H9 (cell line): ENCODE data around the gene SKP2. TPM values are rescaled to one million over a fixed set of nuclear protein-coding genes. Genes with fewer than 3 reads are reported as not detected.

ENCODE experiments used
- DNase-seq: peaks from one replicate; pipeline ENCODE4 v3.0.0-alpha.2; 2017
- H2AFZ ChIP-seq: one replicate; pipeline ENCODE4 v1.6.1; 2013; ENCODE audit warnings: mild to moderate bottlenecking, low read length, control low read depth, moderate library complexity
- H2AK5ac ChIP-seq: 2 replicates; pipeline ENCODE4 v1.6.1; 2013; ENCODE audit warnings: low read length, control low read depth, mixed read lengths; ENCODE audit not compliant: insufficient read length
- H2BK120ac ChIP-seq: one replicate; pipeline ENCODE4 v1.6.1; 2013; ENCODE audit warnings: low read depth, mild to moderate bottlenecking, low read length, control low read depth, inconsistent platforms; ENCODE audit not compliant: poor library complexity, severe bottlenecking
- H2BK12ac ChIP-seq: 2 replicates; pipeline ENCODE4 v1.6.1; 2013; ENCODE audit warnings: low read length, control low read depth, mixed read lengths, low read depth; ENCODE audit not compliant: insufficient read length
- H2BK15ac ChIP-seq: 2 replicates; pipeline ENCODE4 v1.6.1; 2013; ENCODE audit warnings: low read depth, low read length, control low read depth
- H2BK20ac ChIP-seq: one replicate; pipeline ENCODE4 v1.6.1; 2013; ENCODE audit warnings: low read depth, mild to moderate bottlenecking, low read length, control low read depth, inconsistent platforms; ENCODE audit not compliant: poor library complexity, severe bottlenecking
- H2BK5ac ChIP-seq: 2 replicates; pipeline ENCODE4 v1.6.1; 2013; ENCODE audit warnings: low read length, control low read depth, mixed read lengths; ENCODE audit not compliant: insufficient read length
- H3K14ac ChIP-seq: 2 replicates; pipeline ENCODE4 v1.6.1; 2013; ENCODE audit warnings: low read length, control low read depth; ENCODE audit not compliant: insufficient read depth
- H3K18ac ChIP-seq: 2 replicates; pipeline ENCODE4 v1.6.1; 2013; ENCODE audit warnings: low read depth, mild to moderate bottlenecking, mixed read lengths, low read length, control low read depth; ENCODE audit not compliant: insufficient read length
- H3K23ac ChIP-seq: 2 replicates; pipeline ENCODE4 v1.6.1; 2013; ENCODE audit warnings: low read length, control low read depth, mixed read lengths, low read depth; ENCODE audit not compliant: insufficient read length
- H3K23me2 ChIP-seq: 2 replicates; pipeline ENCODE4 v1.6.1; 2013; ENCODE audit warnings: low read depth, mild to moderate bottlenecking, mixed read lengths, low read length, control low read depth; ENCODE audit not compliant: insufficient read length, poor library complexity, severe bottlenecking
- H3K27ac ChIP-seq: 2 replicates; pipeline ENCODE4 v1.5.1; 2013; ENCODE audit warnings: low read length, control low read depth, mixed read lengths, low read depth; ENCODE audit not compliant: insufficient read length
- H3K27me3 ChIP-seq: 2 replicates; pipeline ENCODE4 v1.6.1; 2013; ENCODE audit warnings: low read length, control low read depth, inconsistent platforms; ENCODE audit not compliant: insufficient read depth
- H3K4ac ChIP-seq: 2 replicates; pipeline ENCODE4 v1.6.1; 2013; ENCODE audit warnings: low read depth, mild to moderate bottlenecking, control low read depth, inconsistent platforms, low read length, moderate library complexity
- H3K4me1 ChIP-seq: 2 replicates; pipeline ENCODE4 v1.6.1; 2013; ENCODE audit warnings: low read length, control low read depth, inconsistent platforms; ENCODE audit not compliant: insufficient read depth
- H3K4me2 ChIP-seq: 2 replicates; pipeline ENCODE4 v1.6.1; 2013; ENCODE audit warnings: low read length, control low read depth, mixed read lengths; ENCODE audit not compliant: insufficient read length, insufficient read depth
- H3K56ac ChIP-seq: 2 replicates; pipeline ENCODE4 v1.6.1; 2013; ENCODE audit warnings: low read depth, mild to moderate bottlenecking, mixed read lengths, low read length, control low read depth; ENCODE audit not compliant: insufficient read length
- H3K79me1 ChIP-seq: 2 replicates; pipeline ENCODE4 v1.6.1; 2013; ENCODE audit warnings: low read depth, mild to moderate bottlenecking, moderate library complexity, low read length, control low read depth, inconsistent platforms; ENCODE audit not compliant: insufficient read depth, poor library complexity, severe bottlenecking
- H3K79me2 ChIP-seq: 2 replicates; pipeline ENCODE4 v1.6.1; 2013; ENCODE audit warnings: low read length, control low read depth, inconsistent platforms; ENCODE audit not compliant: insufficient read depth
- H3K9ac ChIP-seq: 2 replicates; pipeline ENCODE4 v1.6.1; 2013; ENCODE audit warnings: low read length, control low read depth, mixed read lengths; ENCODE audit not compliant: insufficient read length; ENCODE audit errors: extremely low read depth
- H3K9me3 ChIP-seq: one replicate; pipeline ENCODE4 v1.6.1; 2013; ENCODE audit warnings: low read depth, low read length, inconsistent platforms; ENCODE audit not compliant: control insufficient read depth
- H3T11ph ChIP-seq: one replicate; pipeline ENCODE4 v1.6.1; 2013; ENCODE audit warnings: mild to moderate bottlenecking, low read length, control low read depth, inconsistent platforms
- H4K20me1 ChIP-seq: one replicate; pipeline ENCODE4 v1.6.1; 2013; ENCODE audit not compliant: control insufficient read depth, insufficient read length, insufficient read depth
- H4K5ac ChIP-seq: 2 replicates; pipeline ENCODE4 v1.6.1; 2013; ENCODE audit warnings: low read depth, mild to moderate bottlenecking, mixed read lengths, low read length, control low read depth; ENCODE audit not compliant: insufficient read length
- H4K8ac ChIP-seq: replicated peaks from 2 replicates; pipeline ENCODE4 v1.6.1; 2013; ENCODE audit warnings: low read length, control low read depth, mixed read lengths, low read depth; ENCODE audit not compliant: insufficient read length
- H4K91ac ChIP-seq: 2 replicates; pipeline ENCODE4 v1.6.1; 2013; ENCODE audit warnings: low read depth, mild to moderate bottlenecking, moderate library complexity, mixed read lengths, low read length, control low read depth; ENCODE audit not compliant: insufficient read length
- H3K27ac Mint-ChIP-seq, 3 experiments: 2 replicates in 2 of 3; 3 replicates in 1 of 3; pipeline ENCODE4 v1.8.0; 2020 to 2021; ENCODE audit warnings: mixed read lengths in 3 of 3, mild to moderate bottlenecking in 1 of 3, moderate library complexity in 1 of 3
- H3K27me3 Mint-ChIP-seq: 2 replicates; pipeline ENCODE4 v1.8.0; 2021; ENCODE audit warnings: low read depth, mild to moderate bottlenecking, moderate library complexity, mixed read lengths
- H3K36me3 Mint-ChIP-seq, 3 experiments: 2 replicates in 2 of 3; 3 replicates in 1 of 3; pipeline ENCODE4 v1.8.0; 2020 to 2021; ENCODE audit warnings: low read depth in 3 of 3, mixed read lengths in 3 of 3; ENCODE audit not compliant: insufficient read depth in 1 of 3
- H3K4me1 Mint-ChIP-seq, 2 experiments: 2 replicates each; pipeline ENCODE4 v1.8.0; 2020; ENCODE audit warnings: mixed read lengths in 2 of 2
- H3K4me3 Mint-ChIP-seq, 2 experiments: 2 replicates in 1 of 2; 3 replicates in 1 of 2; pipeline ENCODE4 v1.8.0; 2020 to 2021; ENCODE audit warnings: mild to moderate bottlenecking in 2 of 2, mixed read lengths in 2 of 2, moderate library complexity in 1 of 2
- H3K9me3 Mint-ChIP-seq, 2 experiments: 2 replicates in 1 of 2; 3 replicates in 1 of 2; pipeline ENCODE4 v1.8.0; 2020; ENCODE audit warnings: mild to moderate bottlenecking in 2 of 2, mixed read lengths in 2 of 2, moderate library complexity in 1 of 2
- CTCF ChIP-seq: fragments of 200-600 bp; sonication (generic); conservative IDR thresholded peaks from 3 replicates; pipeline ENCODE4 v1.8.0; 2021; ENCODE audit warnings: antibody characterized with exemption, mild to moderate bottlenecking
- WGBS: extraction: QIAGEN DNeasy Blood & Tissue Kit; methylation state at CpG from one replicate; pipeline ENCODE4 v1.1.7; 2013; ENCODE audit warnings: missing lambda C conversion rate, low lambda C conversion rate, mixed read lengths; ENCODE audit not compliant: insufficient read length; ENCODE audit errors: extremely low coverage; 5-methylcytosine and 5-hydroxymethylcytosine counted together
- total RNA-seq: library from RNA; stranded (reverse); gene quantifications from 2 replicates; pipeline ENCODE4 v1.2.1, GENCODE V29; 2021

SKP2 gene
- total RNA-seq, 1 experiment from 2014 or later = 103 TPM

- Histone ChIP-seq H3K4me2 (no peak overlapping the region), H2AK5ac (no peak overlapping the region), H3K79me2 (no peaks in the 10 kb centered on the region), H2BK5ac (no peak overlapping the region), H3K18ac (no peak overlapping the region), H3K9ac (no peak overlapping the region), H3K79me1 (no peaks in the 10 kb centered on the region), H4K8ac (no peak overlapping the region), H3K56ac (no peak overlapping the region), H3K4me1 (no peaks in the 10 kb centered on the region), H3K27me3 (no peaks in the 10 kb centered on the region), H2BK15ac (no peak overlapping the region), H3K27ac (no peak overlapping the region), H3K4ac (no peak overlapping the region), H3T11ph (no peak overlapping the region), H3K9me3 (no peaks in the 10 kb centered on the region), H3K14ac (no peak overlapping the region), H2BK120ac (no peak overlapping the region), H2BK12ac (no peak overlapping the region), H4K5ac (no peak overlapping the region), H3K23ac (no peak overlapping the region), H3K23me2 (no peaks in the 10 kb centered on the region), H2BK20ac (no peak overlapping the region), H2AFZ (no peak overlapping the region), H4K20me1 (no peaks in the 10 kb centered on the region), H4K91ac (no peak overlapping the region)
- WGBS = no CpG with 5 or more reads among the region's 1 CpG
- Mint-ChIP-seq H3K27ac (peak overlapping the region in 2 of 3 experiments; percentile 0 to 10; a peak in 4 of 7 replicates), H3K27me3 (no peaks in the 10 kb centered on the region), H3K36me3 (no peaks in the 10 kb centered on the region), H3K4me3 (no peak overlapping the region), H3K4me1 (peaks cover 6 to 9% of the 10 kb centered on the region in 2 experiments), H3K9me3 (no peaks in the 10 kb centered on the region)
- no peak for DNase-seq
- no peak for TF ChIP-seq CTCF
Observed at GRCh38 chr5:36230151-36230790, 78.4 kb downstream of the SKP2 start.
